NCI-H2196 treated with DMSO at 0.1 percent for 48 hours (cell line): Measurements from ENCODE around the gene CFAP161.
"Not testable (repeated sequence)": the region's sequence is repeated elsewhere in the genome, so short reads cannot be mapped to it uniquely, and the experiment has no call there.

Experiments used
- DNase-seq: peaks from one replicate; lab custom pipeline; 2025; ENCODE audit not compliant: unreplicated experiment; lab: John Stamatoyannopoulos, UW

Gene CFAP161

GRCh38 chr15:81106560-81106959, 27.5 kb upstream of the CFAP161 start:
- DNase-seq: no peak

- no peak for DNase-seq
Observed at GRCh38 chr15:81107889-81108288, 26.2 kb upstream of the CFAP161 start.

GRCh38 chr15:81108427-81108826, 25.6 kb upstream of the CFAP161 start:
- DNase-seq: no peak

GRCh38 chr15:81111018-81111417, 23.1 kb upstream of the CFAP161 start:
- no peak for DNase-seq

GRCh38 chr15:81111510-81112470, 22.3 kb upstream of the CFAP161 start:
- DNase-seq: no peak

- DNase-seq: no peak
Observed at GRCh38 chr15:81113204-81113657, 20.8 kb upstream of the CFAP161 start.

GRCh38 chr15:81113861-81114291, 20.2 kb upstream of the CFAP161 start:
- no peak for DNase-seq

GRCh38 chr15:81115054-81115939, 18.8 kb upstream of the CFAP161 start:
- no peak for DNase-seq

GRCh38 chr15:81117136-81117535, 16.9 kb upstream of the CFAP161 start:
- DNase-seq: no peak

GRCh38 chr15:81117581-81117980, 16.5 kb upstream of the CFAP161 start:
- DNase-seq: no peak

- no peak for DNase-seq
Observed at GRCh38 chr15:81118361-81118760, 15.7 kb upstream of the CFAP161 start.

- DNase-seq: no peak
Observed at GRCh38 chr15:81120069-81120468, 14.0 kb upstream of the CFAP161 start.

- DNase-seq: no peak
Observed at GRCh38 chr15:81126892-81127291, 7.2 kb upstream of the CFAP161 start.

GRCh38 chr15:81141478-81141877, 7.4 kb downstream of the CFAP161 start:
- DNase-seq: not testable (repeated sequence)

GRCh38 chr15:81146006-81146405, 11.9 kb downstream of the CFAP161 start:
- DNase-seq: no peak

- no peak for DNase-seq
Observed at GRCh38 chr15:81146466-81146865, 12.4 kb downstream of the CFAP161 start.

- DNase-seq: no peak
Observed at GRCh38 chr15:81151389-81151788, 17.3 kb downstream of the CFAP161 start.

GRCh38 chr15:81152339-81152738, 18.3 kb downstream of the CFAP161 start:
- DNase-seq: no peak

- no peak for DNase-seq
Observed at GRCh38 chr15:81152799-81153198, 18.7 kb downstream of the CFAP161 start.

GRCh38 chr15:81155375-81156218, 21.5 kb downstream of the CFAP161 start:
- peak; percentile 3 for DNase-seq

GRCh38 chr15:81156324-81156723, 22.3 kb downstream of the CFAP161 start:
- no peak for DNase-seq
